A549 treated with CORT108297 at 1 μM for 4 hours (cell line): ENCODE results near the gene DELE1. TPM values are rescaled to one million over a fixed set of nuclear protein-coding genes. Genes with fewer than 3 reads are reported as not detected.

Experiments
- total RNA-seq: library from RNA; stranded (reverse); fragments of 200-300 nt; extraction: Qiagen RNA extraction; gene quantifications from 5 replicates; pipeline ENCODE4 v1.2.3, GENCODE V29; 2022

The DELE1 gene
- total RNA-seq: 42.3 to 64.0 TPM (median 57.0 TPM) in 5 replicates

GRCh38 chr5:141923448-141924313, at the start of gene DELE1:
Gene DELE1, plus strand, starts transcription at chr5:141923871. Its CDS starts 71 bp downstream, at chr5:141923942.

GRCh38 chr5:141878186-141878710, 45.4 kb upstream of the DELE1 start, which contains the start of gene PCDH1:
Gene PCDH1, minus strand, starts transcription at chr5:141878410. Its CDS starts 148 bp downstream, at chr5:141878262.

DNA sequence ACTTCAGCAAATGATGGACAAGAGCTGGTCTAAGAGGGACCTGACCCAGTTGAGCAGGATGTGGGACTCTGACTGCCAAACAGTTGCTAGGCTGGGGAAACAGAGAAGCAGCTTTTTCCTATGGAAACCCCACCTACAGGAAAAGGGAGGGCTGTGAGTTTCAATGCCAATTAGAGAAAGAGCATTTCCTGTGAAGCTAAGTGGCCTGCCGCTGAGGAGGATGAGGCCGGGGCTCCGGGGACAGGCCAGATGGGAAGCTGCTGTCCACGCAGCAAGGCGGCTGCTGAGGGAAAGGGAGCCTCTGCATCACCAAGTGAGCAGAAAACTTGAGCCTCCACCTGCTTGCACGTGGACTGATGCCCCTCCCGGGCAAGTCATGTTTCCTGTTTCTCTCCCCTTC, 34.4 kb downstream of the DELE1 start, which contains the start of gene PCDH12:
TSS of gene PCDH12 (minus strand) at position 90 of the 400 bp plus-strand sequence. CDS start 351 bp downstream, outside the sequence.

DNA sequence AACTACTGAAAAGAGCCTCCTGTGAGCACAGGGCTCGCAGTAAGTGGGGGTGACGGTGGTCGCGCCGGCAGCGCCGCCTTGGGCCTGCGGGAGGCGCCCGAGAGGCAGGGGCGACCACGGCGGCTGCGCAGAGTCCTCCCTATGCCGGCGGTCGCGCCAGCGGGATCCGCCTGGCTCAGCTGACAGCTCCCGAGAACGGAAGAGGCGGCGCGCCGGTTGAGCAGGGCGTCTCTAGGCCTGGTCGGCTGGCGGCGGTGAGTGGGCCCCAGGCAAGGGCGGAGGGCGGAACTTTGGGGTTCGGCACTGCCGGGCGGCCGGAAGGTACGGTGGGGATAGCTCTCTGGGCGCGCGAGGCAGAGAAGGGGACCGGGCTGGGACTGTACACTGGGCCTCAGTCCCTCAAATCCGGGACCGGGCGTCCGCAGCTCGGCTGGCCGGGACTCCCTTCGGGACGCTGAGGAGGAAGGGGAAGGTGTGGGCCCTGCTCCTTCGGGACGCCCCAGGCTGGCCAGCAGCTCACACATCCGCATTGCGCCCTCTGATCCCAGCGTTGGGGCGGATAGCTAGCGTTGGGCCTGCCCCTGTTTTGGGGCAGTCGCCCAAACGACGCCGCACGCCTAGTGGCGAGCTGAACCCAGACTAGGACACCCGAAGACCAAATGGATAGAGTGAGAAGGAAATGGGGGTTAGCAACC, 45.4 kb downstream of the DELE1 start, which contains the start of gene RNF14:
TSS of gene RNF14 (plus strand) at position 192 of the 695 bp plus-strand sequence. CDS start 4,484 bp downstream, outside the sequence.

Other genes starting within 250 kb of the DELE1 start
- gene ARAP3, start 241.6 kb upstream of the DELE1 start, total RNA-seq: 4.1 to 5.9 TPM (median 5.5 TPM) in 5 replicates
- gene PCDH1, start 45.5 kb upstream of the DELE1 start, total RNA-seq: 1.7 to 3.3 TPM (median 2.4 TPM) in 5 replicates
- gene PCDH12, start 34.3 kb downstream of the DELE1 start, total RNA-seq: 0.01 to 0.09 TPM (median 0.02 TPM) in 3 of 5 replicates, not detected in the others
- gene RNF14, start 45.2 kb downstream of the DELE1 start, total RNA-seq: 43.4 to 60.2 TPM (median 51.8 TPM) in 5 replicates
- gene GNPDA1, start 89.2 kb downstream of the DELE1 start, total RNA-seq: 63.9 to 86.4 TPM (median 67.7 TPM) in 5 replicates
- gene NDFIP1, start 184.9 kb downstream of the DELE1 start, total RNA-seq: 47.1 to 53.8 TPM (median 51.2 TPM) in 5 replicates